ENCODE measurements around the gene ALKBH8.
"Not testable (repeated sequence)": the region's sequence is repeated elsewhere in the genome, so short reads cannot be mapped to it uniquely, and the experiment has no call there.

Gene ALKBH8

GRCh38 chr11:107472966-107473365, 92.6 kb downstream of the ALKBH8 start:
- WGBS (ENCODE audit: insufficient coverage), result no CpG with 5 or more reads among the region's 1 CpG
- DNase-seq, result no peak
- ChIA-PET CTCF (no interaction called here), POLR2A (no interaction called here)
- no peaks in the 10 kb centered on the region for H3K36me3 ChIP-seq (ENCODE audit: control insufficient read depth in 4 of 4, insufficient read depth in 4 of 4, low read length in 3 of 4)
- no peaks in the 10 kb centered on the region for H3K4me1 ChIP-seq (ENCODE audit: control extremely low read depth in 1 of 4, control insufficient read depth in 4 of 4, insufficient read depth in 4 of 4, low read length in 3 of 4)
- no peak overlapping the region for H3K4me3 ChIP-seq (ENCODE audit: control insufficient read depth in 1 of 7, extremely low read depth in 1 of 7, insufficient read depth in 4 of 7, low read depth in 2 of 7, low read length in 6 of 7)
- H3K27ac ChIP-seq (ENCODE audit: insufficient read depth in 1 of 2, low read depth in 1 of 2, low read length in 2 of 2, poor library complexity in 1 of 2, severe bottlenecking in 2 of 2), result no peak overlapping the region
- peaks cover 0 to 10% (median 5%) of the 10 kb centered on the region in 5 experiments for H3K27me3 ChIP-seq (replicated peaks in 2 of 5; ENCODE audit: control insufficient read depth in 4 of 5, insufficient read depth in 5 of 5, low read length in 4 of 5)
- peaks cover 0 to 2% (median 0%) of the 10 kb centered on the region in 5 experiments for H3K9me3 ChIP-seq (ENCODE audit: control extremely low read depth in 1 of 5, control insufficient read depth in 4 of 5, insufficient read depth in 2 of 5, low read depth in 1 of 5, low read length in 4 of 5)

- ChIA-PET POLR2A (no interaction called here), CTCF (no interaction called here)
- Histone ChIP-seq H3K36me3 (ENCODE audit: control insufficient read depth in 4 of 4, insufficient read depth in 4 of 4, low read length in 3 of 4) (no peaks in the 10 kb centered on the region), H3K9me3 (ENCODE audit: control extremely low read depth in 1 of 5, control insufficient read depth in 4 of 5, insufficient read depth in 2 of 5, low read depth in 1 of 5, low read length in 4 of 5) (peaks cover 0 to 2% (median 0%) of the 10 kb centered on the region in 5 experiments), H3K4me1 (ENCODE audit: control extremely low read depth in 1 of 4, control insufficient read depth in 4 of 4, insufficient read depth in 4 of 4, low read length in 3 of 4) (no peaks in the 10 kb centered on the region), H3K27me3 (replicated peaks in 2 of 5; ENCODE audit: control insufficient read depth in 4 of 5, insufficient read depth in 5 of 5, low read length in 4 of 5) (peaks cover 0 to 5% (median 5%) of the 10 kb centered on the region in 5 experiments), H3K4me3 (ENCODE audit: control insufficient read depth in 1 of 7, extremely low read depth in 1 of 7, insufficient read depth in 4 of 7, low read depth in 2 of 7, low read length in 6 of 7) (no peak overlapping the region), H3K27ac (ENCODE audit: insufficient read depth in 1 of 2, low read depth in 1 of 2, low read length in 2 of 2, poor library complexity in 1 of 2, severe bottlenecking in 2 of 2) (no peak overlapping the region)
- peak; percentile 40 to 82 (median 78) for DNase-seq
- WGBS (ENCODE audit: insufficient coverage), result 63% methylated on average over 1 of the region's 3 CpGs
These were observed 96.9 kb downstream of the ALKBH8 start for GRCh38 chr11:107468596-107468995.

- Histone ChIP-seq H3K9me3 (ENCODE audit: control extremely low read depth in 1 of 5, control insufficient read depth in 4 of 5, insufficient read depth in 2 of 5, low read depth in 1 of 5, low read length in 4 of 5) (peaks cover 0 to 2% (median 0%) of the 10 kb centered on the region in 5 experiments), H3K36me3 (ENCODE audit: control insufficient read depth in 4 of 4, insufficient read depth in 4 of 4, low read length in 3 of 4) (no peaks in the 10 kb centered on the region), H3K4me3 (ENCODE audit: control insufficient read depth in 1 of 7, extremely low read depth in 1 of 7, insufficient read depth in 4 of 7, low read depth in 2 of 7, low read length in 6 of 7) (no peak overlapping the region), H3K27ac (ENCODE audit: insufficient read depth in 1 of 2, low read depth in 1 of 2, low read length in 2 of 2, poor library complexity in 1 of 2, severe bottlenecking in 2 of 2) (no peak overlapping the region), H3K4me1 (ENCODE audit: control extremely low read depth in 1 of 4, control insufficient read depth in 4 of 4, insufficient read depth in 4 of 4, low read length in 3 of 4) (no peaks in the 10 kb centered on the region), H3K27me3 (replicated peaks in 2 of 5; ENCODE audit: control insufficient read depth in 4 of 5, insufficient read depth in 5 of 5, low read length in 4 of 5) (peaks cover 0 to 5% (median 5%) of the 10 kb centered on the region in 5 experiments)
- WGBS (ENCODE audit: insufficient coverage), result no CpG with 5 or more reads among the region's 1 CpG
- ChIA-PET POLR2A (no interaction called here), CTCF (no interaction called here)
- DNase-seq, result no peak
These were observed 97.8 kb downstream of the ALKBH8 start for GRCh38 chr11:107467696-107468095.

- H3K27ac ChIP-seq (ENCODE audit: insufficient read depth in 1 of 2, low read depth in 1 of 2, low read length in 2 of 2, poor library complexity in 1 of 2, severe bottlenecking in 2 of 2); H3K36me3 ChIP-seq (ENCODE audit: control insufficient read depth in 4 of 4, insufficient read depth in 4 of 4, low read length in 3 of 4); DNase-seq; H3K4me3 ChIP-seq (ENCODE audit: control insufficient read depth in 1 of 7, extremely low read depth in 1 of 7, insufficient read depth in 4 of 7, low read depth in 2 of 7, low read length in 6 of 7); H3K4me1 ChIP-seq (ENCODE audit: control extremely low read depth in 1 of 4, control insufficient read depth in 4 of 4, insufficient read depth in 4 of 4, low read length in 3 of 4); H3K9me3 ChIP-seq (ENCODE audit: control extremely low read depth in 1 of 5, control insufficient read depth in 4 of 5, insufficient read depth in 2 of 5, low read depth in 1 of 5, low read length in 4 of 5); H3K27me3 ChIP-seq (replicated peaks in 2 of 5; ENCODE audit: control insufficient read depth in 4 of 5, insufficient read depth in 5 of 5, low read length in 4 of 5); CTCF ChIA-PET; POLR2A ChIA-PET: not testable (repeated sequence)
- 89% methylated on average over 9 of the region's 10 CpGs for WGBS (ENCODE audit: insufficient coverage)
These were observed 99.2 kb downstream of the ALKBH8 start for GRCh38 chr11:107466275-107466866.

GRCh38 chr11:107457558-107458271, 107.8 kb downstream of the ALKBH8 start, which contains the start of gene CWF19L2:
CWF19L2 (minus strand) TSS chr11:107457825; CDS start chr11:107457816, 9 bp downstream.
- ChIA-PET CTCF (interaction anchor here (0.7 to 2.2 kb wide), 3 partner anchors 10 to 93 kb away, joined by 3 to 6 read pairs (median 4); no protein-coding TSS in a partner anchor), POLR2A (interaction anchor here (1.1 kb wide), 1 partner anchor 11 kb away, joined by 3 read pairs; no protein-coding TSS in a partner anchor)
- Histone ChIP-seq H3K27ac (ENCODE audit: insufficient read depth in 1 of 2, low read depth in 1 of 2, low read length in 2 of 2, poor library complexity in 1 of 2, severe bottlenecking in 2 of 2) (peak within 1 kb of the TSS; percentile 60 to 93), H3K9me3 (ENCODE audit: control extremely low read depth in 1 of 5, control insufficient read depth in 4 of 5, insufficient read depth in 2 of 5, low read depth in 1 of 5, low read length in 4 of 5) (no peaks in the 10 kb centered on the region), H3K27me3 (replicated peaks in 2 of 5; ENCODE audit: control insufficient read depth in 4 of 5, insufficient read depth in 5 of 5, low read length in 4 of 5) (no peaks in the 10 kb centered on the region), H3K4me3 (ENCODE audit: control insufficient read depth in 1 of 7, extremely low read depth in 1 of 7, insufficient read depth in 4 of 7, low read depth in 2 of 7, low read length in 6 of 7) (peak within 1 kb of the TSS; percentile 45 to 100 (median 95)), H3K4me1 (ENCODE audit: control extremely low read depth in 1 of 4, control insufficient read depth in 4 of 4, insufficient read depth in 4 of 4, low read length in 3 of 4) (peaks cover 0 to 13% (median 8%) of the 10 kb centered on the region in 4 experiments), H3K36me3 (ENCODE audit: control insufficient read depth in 4 of 4, insufficient read depth in 4 of 4, low read length in 3 of 4) (peaks cover 6 to 14% (median 11%) of the 10 kb centered on the region in 4 experiments)
- peak; percentile 94 to 97 (median 97) for DNase-seq
- 0% methylated on average over 18 of the region's 30 CpGs for WGBS (ENCODE audit: insufficient coverage)

- peaks cover 8 to 18% (median 14%) of the 10 kb centered on the region in 4 experiments for H3K36me3 ChIP-seq (ENCODE audit: control insufficient read depth in 4 of 4, insufficient read depth in 4 of 4, low read length in 3 of 4)
- 3% methylated on average over 5 of the region's 6 CpGs for WGBS (ENCODE audit: insufficient coverage)
- DNase-seq, result peak in 1 of 3 donors; percentile 33
- peak overlapping the region; percentile 60 to 93 for H3K27ac ChIP-seq (ENCODE audit: insufficient read depth in 1 of 2, low read depth in 1 of 2, low read length in 2 of 2, poor library complexity in 1 of 2, severe bottlenecking in 2 of 2)
- H3K9me3 ChIP-seq (ENCODE audit: control extremely low read depth in 1 of 5, control insufficient read depth in 4 of 5, insufficient read depth in 2 of 5, low read depth in 1 of 5, low read length in 4 of 5), result no peaks in the 10 kb centered on the region
- peak overlapping the region; percentile 45 to 100 (median 95) for H3K4me3 ChIP-seq (ENCODE audit: control insufficient read depth in 1 of 7, extremely low read depth in 1 of 7, insufficient read depth in 4 of 7, low read depth in 2 of 7, low read length in 6 of 7)
- ChIA-PET POLR2A (interaction anchor here (1.1 kb wide), 1 partner anchor 10 kb away, joined by 3 read pairs; no protein-coding TSS in a partner anchor), CTCF (interaction anchor here (0.7 to 2.2 kb wide), 3 partner anchors 9 to 93 kb away, joined by 3 to 6 read pairs (median 4); no protein-coding TSS in a partner anchor)
- peaks cover 0 to 13% (median 8%) of the 10 kb centered on the region in 4 experiments for H3K4me1 ChIP-seq (ENCODE audit: control extremely low read depth in 1 of 4, control insufficient read depth in 4 of 4, insufficient read depth in 4 of 4, low read length in 3 of 4)
- no peaks in the 10 kb centered on the region for H3K27me3 ChIP-seq (replicated peaks in 2 of 5; ENCODE audit: control insufficient read depth in 4 of 5, insufficient read depth in 5 of 5, low read length in 4 of 5)
These were observed 108.4 kb downstream of the ALKBH8 start for GRCh38 chr11:107457205-107457557.
